Omental fat pad (tissue), 4 donors: Measurements from ENCODE around the gene HDLBP. TPM values are rescaled to one million over a fixed set of nuclear protein-coding genes. Genes with fewer than 3 reads are reported as not detected.

Experiments
- ATAC-seq: fragments of 150-250 bp; one replicate; pipeline ENCODE4 v1.9.1; 2016; ENCODE audit warnings: mild to moderate bottlenecking, moderate library complexity; ENCODE audit not compliant: low FRiP score
- DNase-seq: peaks from one replicate; pipeline ENCODE4 v3.0.0-alpha.2; 2019; ENCODE audit warnings: low spot score
- total RNA-seq, 4 donors: library from RNA; depleted of rRNA; stranded (reverse); fragments of >200 nt; gene quantifications; one replicate each; pipeline ENCODE4 v1.1.0, GENCODE V29; 2016
- TF ChIP-seq, protein P1 (sequence below), 3 donors: fragments of 450-650 bp; IDR thresholded peaks; one replicate each; pipeline ENCODE4 v1.5.1; 2016 to 2017; ENCODE audit warnings: antibody characterized with exemption in 3 of 3, mild to moderate bottlenecking in 3 of 3, moderate library complexity in 2 of 3

HDLBP gene
- total RNA-seq, 4 donors from 2014 or later, result 356 to 471 (median 416) TPM

DNA sequence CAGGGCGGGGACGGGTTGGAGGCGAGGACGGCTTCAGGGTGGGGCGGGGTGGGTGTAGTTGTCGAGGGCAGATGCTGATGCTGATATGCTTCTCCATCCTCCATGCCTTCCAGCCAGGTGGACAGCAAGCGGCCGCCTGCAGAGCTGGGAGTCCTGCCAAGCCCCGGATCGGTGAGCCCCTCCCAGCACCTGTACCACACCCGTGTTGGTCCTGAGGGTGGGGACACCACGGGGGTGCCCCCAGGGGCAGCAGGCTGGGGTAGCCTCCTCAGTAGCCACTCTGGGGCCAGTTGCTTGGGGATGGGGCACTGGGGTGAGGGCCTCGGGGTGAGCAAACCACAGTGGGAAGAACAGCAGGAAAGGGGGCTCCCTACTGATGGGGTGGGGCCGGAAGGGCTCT is 124.4 kb downstream of the HDLBP start:
- no peak for DNase-seq
- TF ChIP-seq, protein P1, sequence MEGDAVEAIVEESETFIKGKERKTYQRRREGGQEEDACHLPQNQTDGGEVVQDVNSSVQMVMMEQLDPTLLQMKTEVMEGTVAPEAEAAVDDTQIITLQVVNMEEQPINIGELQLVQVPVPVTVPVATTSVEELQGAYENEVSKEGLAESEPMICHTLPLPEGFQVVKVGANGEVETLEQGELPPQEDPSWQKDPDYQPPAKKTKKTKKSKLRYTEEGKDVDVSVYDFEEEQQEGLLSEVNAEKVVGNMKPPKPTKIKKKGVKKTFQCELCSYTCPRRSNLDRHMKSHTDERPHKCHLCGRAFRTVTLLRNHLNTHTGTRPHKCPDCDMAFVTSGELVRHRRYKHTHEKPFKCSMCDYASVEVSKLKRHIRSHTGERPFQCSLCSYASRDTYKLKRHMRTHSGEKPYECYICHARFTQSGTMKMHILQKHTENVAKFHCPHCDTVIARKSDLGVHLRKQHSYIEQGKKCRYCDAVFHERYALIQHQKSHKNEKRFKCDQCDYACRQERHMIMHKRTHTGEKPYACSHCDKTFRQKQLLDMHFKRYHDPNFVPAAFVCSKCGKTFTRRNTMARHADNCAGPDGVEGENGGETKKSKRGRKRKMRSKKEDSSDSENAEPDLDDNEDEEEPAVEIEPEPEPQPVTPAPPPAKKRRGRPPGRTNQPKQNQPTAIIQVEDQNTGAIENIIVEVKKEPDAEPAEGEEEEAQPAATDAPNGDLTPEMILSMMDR (IDR thresholded peaks at IDR 0.05), result no peak
- ATAC-seq, result no peak

DNA sequence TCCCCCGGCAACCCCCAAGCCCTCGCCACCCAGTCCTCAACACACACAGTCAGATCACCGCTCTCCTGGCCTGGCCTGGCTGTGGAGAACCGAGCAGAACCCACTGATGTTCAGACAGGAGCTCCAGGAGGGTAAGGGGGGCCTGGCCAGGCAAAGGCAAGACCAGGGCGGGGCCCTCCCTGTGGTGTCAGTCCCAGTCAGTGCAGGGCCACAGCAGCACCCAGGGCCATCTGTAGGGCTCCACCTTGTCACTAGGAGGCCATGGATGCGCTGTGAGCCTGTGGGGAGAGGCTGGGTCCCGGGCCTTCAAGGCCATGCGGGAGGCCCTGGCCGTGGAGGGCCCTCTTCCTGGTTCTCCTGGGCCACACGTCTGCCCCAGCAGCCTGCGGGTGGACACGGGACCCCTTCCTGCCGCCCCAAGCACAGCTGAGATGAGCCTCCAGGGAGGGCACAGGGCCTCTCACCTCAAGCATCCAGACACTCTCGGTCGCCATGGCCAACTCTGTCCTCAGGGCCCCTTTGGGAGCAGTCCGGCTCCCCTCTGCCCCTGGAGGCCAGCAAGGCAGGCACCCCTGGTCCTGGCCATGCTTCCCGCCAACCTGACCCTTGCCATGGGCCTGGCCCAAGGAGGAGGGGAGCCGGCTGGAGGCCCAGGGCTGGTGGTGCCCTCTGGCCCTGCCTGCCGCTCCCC is 125.0 kb downstream of the HDLBP start:
- TF ChIP-seq, protein P1 (IDR thresholded peaks at IDR 0.05), result no peak
- ATAC-seq (no peak), DNase-seq (no peak)

DNA sequence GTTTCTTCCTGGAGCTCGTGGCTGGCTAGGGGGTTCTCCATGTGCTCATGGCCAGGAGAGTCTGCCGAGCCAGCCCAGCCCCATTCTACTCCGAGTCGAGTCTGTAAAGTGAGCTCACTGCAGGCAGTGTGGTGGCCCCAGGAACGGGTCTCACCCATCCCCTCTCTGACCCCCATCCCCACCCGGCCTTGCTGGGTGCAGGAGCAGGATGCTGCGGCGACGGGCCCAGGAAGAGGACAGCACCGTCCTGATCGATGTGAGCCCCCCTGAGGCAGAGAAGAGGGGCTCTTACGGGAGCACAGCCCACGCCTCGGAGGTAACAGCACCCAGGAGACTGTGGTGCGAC is 125.6 kb downstream of the HDLBP start:
- TF ChIP-seq, protein P1 (IDR thresholded peaks at IDR 0.05), result no peak
- no peak for ATAC-seq

DNA sequence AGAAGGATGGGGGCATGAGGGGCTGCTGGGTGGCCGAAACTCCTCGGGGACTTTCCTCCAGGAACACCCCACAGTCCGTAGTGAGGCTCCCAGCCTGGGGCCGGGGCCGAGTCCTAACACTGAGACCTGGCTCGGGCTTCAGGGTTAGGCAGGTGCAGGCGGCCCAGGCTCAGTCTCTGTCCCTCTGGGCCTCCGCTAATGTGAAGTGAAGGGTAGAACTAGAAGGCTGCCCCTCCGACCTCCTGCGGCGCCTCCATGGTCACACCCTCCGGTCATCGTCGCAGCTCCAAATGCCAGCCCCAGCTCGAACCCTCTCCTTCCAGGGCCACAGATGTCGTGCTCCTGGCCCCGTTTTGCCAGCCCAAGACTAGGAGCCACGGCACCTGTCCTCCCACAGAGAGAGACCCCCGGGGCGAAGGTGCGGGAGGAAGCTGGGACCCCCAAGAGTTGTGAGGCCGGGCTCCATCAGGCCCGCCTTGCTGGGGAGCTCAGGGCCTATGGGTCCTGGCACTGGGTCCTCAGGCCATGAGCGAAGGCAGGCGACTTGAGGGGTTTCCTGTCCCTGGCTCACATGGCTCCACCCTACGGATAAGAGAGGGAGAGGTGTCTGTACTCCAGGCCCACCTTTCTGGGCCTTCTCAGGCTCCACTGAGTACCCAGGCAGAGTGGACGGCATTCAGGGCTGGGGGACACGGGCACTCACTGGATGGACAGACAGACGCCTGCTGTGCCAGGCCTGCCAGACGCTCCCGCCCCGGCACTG is 126.2 kb downstream of the HDLBP start:
- DNase-seq (no peak), ATAC-seq (no peak)
- TF ChIP-seq, protein P1 (IDR thresholded peaks at IDR 0.05), result no peak

More for the DNA sequence above, 125.6 kb downstream of the HDLBP start:
- no peak for DNase-seq

DNA sequence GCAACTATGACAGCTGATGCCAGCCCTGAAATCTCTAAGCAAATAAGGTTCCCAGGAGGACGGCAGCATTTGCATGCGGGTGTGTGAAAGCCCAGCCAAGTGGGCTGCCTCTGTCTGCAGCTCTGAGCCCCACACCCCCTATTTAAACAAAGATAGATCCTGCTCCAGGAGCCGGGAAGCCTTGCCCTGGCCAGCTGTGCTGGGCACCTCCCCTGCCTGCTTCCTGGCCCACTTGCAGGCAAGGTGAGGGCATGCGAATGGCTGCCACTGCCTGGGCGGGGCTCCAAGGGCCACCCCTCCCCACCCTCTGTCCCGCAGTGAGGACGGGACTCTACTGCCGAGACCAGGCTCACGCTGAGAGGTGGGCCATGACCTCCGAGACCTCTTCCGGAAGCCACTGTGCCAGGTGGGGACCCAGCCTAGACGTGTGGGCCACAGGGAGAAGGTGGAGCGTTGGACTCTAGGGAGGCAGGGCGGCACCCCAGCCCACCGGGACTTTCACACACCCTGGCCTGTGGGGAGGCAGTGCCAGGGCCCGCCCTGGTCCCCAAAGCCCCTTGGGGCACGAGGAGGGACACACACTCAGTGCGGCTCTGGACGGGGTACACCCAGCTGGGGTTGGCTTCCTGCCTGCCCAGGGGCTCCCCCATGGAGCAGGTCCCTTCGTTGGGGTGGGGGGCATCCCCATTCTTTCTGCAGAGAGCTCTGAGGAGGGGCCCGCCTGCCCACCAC is 126.9 kb downstream of the HDLBP start, which contains the start of gene ANO7:
TSS of gene ANO7 (plus strand) at position 317 of the 732 bp plus-strand sequence. CDS start 1,387 bp downstream, outside the sequence.
- no peak for ATAC-seq
- no peak for DNase-seq
- TF ChIP-seq, protein P1 (IDR thresholded peaks at IDR 0.05), result no peak

DNA sequence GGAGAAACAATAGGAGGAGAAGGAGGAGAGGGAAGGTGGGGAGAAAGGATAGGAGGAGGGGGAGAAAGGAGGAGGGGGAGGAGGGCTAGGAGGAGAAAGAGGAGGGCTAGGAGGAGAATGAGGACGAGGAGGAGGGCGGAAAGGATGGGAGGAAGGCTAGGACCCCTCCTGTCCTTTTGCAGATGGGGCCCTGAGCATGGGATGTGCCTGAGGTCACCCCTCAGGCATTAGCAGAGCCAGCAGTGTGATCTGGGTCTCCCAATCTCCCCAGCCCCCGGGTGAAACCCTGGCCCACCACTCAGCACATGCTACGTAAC is 127.6 kb downstream of the HDLBP start:
- TF ChIP-seq, protein P1 (IDR thresholded peaks at IDR 0.05), result no peak
- no peak for DNase-seq
- ATAC-seq, result no peak
